Right ventricle myocardium superior (tissue), 1 donor: ENCODE data around the gene NUTF2. TPM values are rescaled to one million over a fixed set of nuclear protein-coding genes. Genes with fewer than 3 reads are reported as not detected.
A peak's percentile ranks its signal among the peaks of the same experiment; 100 is the strongest.

Experiments used
- ATAC-seq: fragments of 200-7000 bp; cut with Tn5 transposase; one replicate; pipeline ENCODE4 v1.9.1; 2020; ENCODE audit warnings: mild to moderate bottlenecking; ENCODE audit not compliant: poor library complexity
- DNase-seq: peaks from one replicate; pipeline ENCODE4 v3.0.0-alpha.2; 2020
- intact Hi-C: fragments of 100-400 bp; cut with DNase I; formaldehyde crosslinking; loops from one replicate; pipeline ENCODE4 v1.11.2; 2022
- long read RNA-seq: library from polyadenylated mRNA; unstranded; transcript quantifications from one replicate; pipeline ENCODE4 v2.0.0, GENCODE V29; 2021
- total RNA-seq: library from RNA; stranded (reverse); fragmentation: NEBNext Ultra II Directional; extraction: Animal tissue kit (Norgen Biotek cat#: 25700); gene quantifications from one replicate; pipeline ENCODE4 v1.2.1, GENCODE V29; 2021
- donor health status: DM: no; HTN: yes; CAD: no; lungs with severe emphysema.

The NUTF2 gene
- 76.7 TPM for total RNA-seq
- long read RNA-seq, transcript NUTF2-206 (5 exons, 1,119 nt) = minor isoform, 5 of 41 reads
- long read RNA-seq, transcript NUTF2-201 (5 exons, 2,321 nt) = major isoform, 33 of 41 reads
- long read RNA-seq, partial matches to known transcripts = 0 of 41 reads
- long read RNA-seq, other reads (novel, unspliced or antisense) = 1 of 41 reads

- peak; percentile 89 for ATAC-seq
- peak; percentile 98 for DNase-seq
- intact Hi-C loops = no loop called here
These were observed at the start of gene NUTF2 for GRCh38 chr16:67846320-67847063. NUTF2 (plus strand) TSS chr16:67846933; CDS start chr16:67865131, 18,198 bp downstream.

- DNase-seq = no peak
- intact Hi-C loops = loop anchor here (10.0 kb wide), 1 partner anchor 126 kb away; no protein-coding TSS in a partner anchor
- ATAC-seq = peak; percentile 63
These were observed 46.3 kb upstream of the NUTF2 start for GRCh38 chr16:67800338-67800926.

GRCh38 chr16:67801241-67801640, 45.5 kb upstream of the NUTF2 start:
- DNase-seq = no peak
- ATAC-seq = no peak
- intact Hi-C loops = loop anchor here (10.0 kb wide), 1 partner anchor 126 kb away; no protein-coding TSS in a partner anchor

GRCh38 chr16:67801883-67802282, 44.9 kb upstream of the NUTF2 start:
- ATAC-seq (no peak), DNase-seq (no peak)
- intact Hi-C loops = loop anchor here (10.0 kb wide), 1 partner anchor 127 kb away; no protein-coding TSS in a partner anchor

GRCh38 chr16:67803894-67804293, 42.8 kb upstream of the NUTF2 start:
- intact Hi-C loops = loop anchor here (10.0 kb wide), 1 partner anchor 129 kb away; no protein-coding TSS in a partner anchor
- no peak for DNase-seq
- no peak for ATAC-seq

GRCh38 chr16:67804853-67805542, 41.7 kb upstream of the NUTF2 start:
- intact Hi-C loops = loop anchor here (10.0 kb wide), 1 partner anchor 130 kb away; no protein-coding TSS in a partner anchor
- ATAC-seq = no peak
- DNase-seq = no peak

- intact Hi-C loops = loop anchor here (10.0 kb wide), 1 partner anchor 131 kb away; no protein-coding TSS in a partner anchor
- DNase-seq (peak; percentile 44), ATAC-seq (peak; percentile 9)
These were observed 40.9 kb upstream of the NUTF2 start for GRCh38 chr16:67805718-67806427.

- ATAC-seq (peak; percentile 98), DNase-seq (peak; percentile 97)
- intact Hi-C loops = loop anchor here (10.0 kb wide), 1 partner anchor 132 kb away; no protein-coding TSS in a partner anchor
These were observed 40.1 kb upstream of the NUTF2 start, which contains the start of the genes RANBP10 and TSNAXIP1 for GRCh38 chr16:67806428-67807147. RANBP10 (minus strand) TSS chr16:67806560; CDS start chr16:67806536, 24 bp downstream. TSNAXIP1 (plus strand) TSS chr16:67806889; CDS start chr16:67807150, 261 bp downstream.

GRCh38 chr16:67807148-67807682, 39.5 kb upstream of the NUTF2 start:
- DNase-seq = no peak
- intact Hi-C loops = loop anchor here (10.0 kb wide), 1 partner anchor 132 kb away; no protein-coding TSS in a partner anchor
- ATAC-seq = no peak

GRCh38 chr16:67811899-67812298, 34.8 kb upstream of the NUTF2 start:
- ATAC-seq (no peak), DNase-seq (no peak)
- intact Hi-C loops = no loop called here

- intact Hi-C loops = no loop called here
- ATAC-seq (no peak), DNase-seq (no peak)
These were observed 32.2 kb upstream of the NUTF2 start for GRCh38 chr16:67814567-67814966.

GRCh38 chr16:67820608-67821259, 26.0 kb upstream of the NUTF2 start:
- ATAC-seq = no peak
- intact Hi-C loops = loop anchor here (10.0 kb wide), 1 partner anchor 404 kb away; no protein-coding TSS in a partner anchor
- DNase-seq = no peak

GRCh38 chr16:67822511-67822910, 24.2 kb upstream of the NUTF2 start:
- no peak for ATAC-seq
- no peak for DNase-seq
- intact Hi-C loops = loop anchor here (10.0 kb wide), 1 partner anchor 402 kb away; no protein-coding TSS in a partner anchor

GRCh38 chr16:67825119-67825518, 21.6 kb upstream of the NUTF2 start:
- intact Hi-C loops = loop anchor here (10.0 kb wide), 1 partner anchor 400 kb away; no protein-coding TSS in a partner anchor
- ATAC-seq (no peak), DNase-seq (no peak)

- DNase-seq (no peak), ATAC-seq (no peak)
- intact Hi-C loops = loop anchor here (10.0 kb wide), 1 partner anchor 399 kb away; no protein-coding TSS in a partner anchor
These were observed 20.8 kb upstream of the NUTF2 start for GRCh38 chr16:67825906-67826305.

GRCh38 chr16:67828651-67829050, 18.1 kb upstream of the NUTF2 start:
- ATAC-seq (no peak), DNase-seq (no peak)
- intact Hi-C loops = loop anchor here (10.0 kb wide), 1 partner anchor 396 kb away; no protein-coding TSS in a partner anchor
